HL-60 (cell line): ENCODE results near the gene TPD52L3.
A peak's percentile ranks its signal among the peaks of the same experiment; 100 is the strongest.

Experiments
- DNase-seq, 2 experiments: peaks; one replicate each; pipeline ENCODE4 v3.0.0-alpha.2; 2010 to 2020; ENCODE audit warnings: low read depth in 1 of 2, low spot score in 1 of 2
- H3K27ac ChIP-seq: fragments of 250-450 bp; sonication (Bioruptor Pico); replicated peaks from 2 replicates; pipeline ENCODE4 v1.5.1; 2020; ENCODE audit warnings: mild to moderate bottlenecking, moderate library complexity
- H3K27me3 ChIP-seq: fragments of 250-450 bp; sonication (Bioruptor Pico); 2 replicates; pipeline ENCODE4 v1.5.1; 2021; ENCODE audit warnings: mild to moderate bottlenecking, moderate library complexity; ENCODE audit not compliant: insufficient read depth, poor library complexity, severe bottlenecking
- H3K4me3 ChIP-seq: replicated peaks from 2 replicates; pipeline ENCODE4 v1.5.1; 2011; ENCODE audit warnings: mild to moderate bottlenecking, control low read depth, low read length; ENCODE audit not compliant: insufficient read depth
- GABPA ChIP-seq: IDR thresholded peaks from 2 replicates; pipeline ENCODE4 v1.6.1; 2012; ENCODE audit warnings: low read depth
- POLR2AphosphoS5 ChIP-seq: IDR thresholded peaks from 2 replicates; pipeline ENCODE4 v1.6.1; 2012; ENCODE audit warnings: low read depth
- REST ChIP-seq: IDR thresholded peaks from 2 replicates; pipeline ENCODE4 v1.6.1; 2012; ENCODE audit warnings: low read depth; ENCODE audit not compliant: insufficient replicate concordance
- SPI1 ChIP-seq: IDR thresholded peaks from 2 replicates; pipeline ENCODE4 v1.6.1; 2012; ENCODE audit warnings: low read depth, mild to moderate bottlenecking, borderline replicate concordance
- TF ChIP-seq, protein P1 (sequence below): IDR thresholded peaks from one replicate; pipeline ENCODE4 v1.5.1; 2011; ENCODE audit warnings: low read length, control low read depth, inconsistent platforms; ENCODE audit not compliant: insufficient read depth

TPD52L3 gene

GRCh38 chr9:6304232-6304631 lies 23.9 kb upstream of the TPD52L3 start:
- H3K27me3 ChIP-seq = no peaks in the 10 kb centered on the region
- TF ChIP-seq REST (no peak), POLR2AphosphoS5 (no peak), SPI1 (no peak), GABPA (no peak)
- TF ChIP-seq, protein P1, sequence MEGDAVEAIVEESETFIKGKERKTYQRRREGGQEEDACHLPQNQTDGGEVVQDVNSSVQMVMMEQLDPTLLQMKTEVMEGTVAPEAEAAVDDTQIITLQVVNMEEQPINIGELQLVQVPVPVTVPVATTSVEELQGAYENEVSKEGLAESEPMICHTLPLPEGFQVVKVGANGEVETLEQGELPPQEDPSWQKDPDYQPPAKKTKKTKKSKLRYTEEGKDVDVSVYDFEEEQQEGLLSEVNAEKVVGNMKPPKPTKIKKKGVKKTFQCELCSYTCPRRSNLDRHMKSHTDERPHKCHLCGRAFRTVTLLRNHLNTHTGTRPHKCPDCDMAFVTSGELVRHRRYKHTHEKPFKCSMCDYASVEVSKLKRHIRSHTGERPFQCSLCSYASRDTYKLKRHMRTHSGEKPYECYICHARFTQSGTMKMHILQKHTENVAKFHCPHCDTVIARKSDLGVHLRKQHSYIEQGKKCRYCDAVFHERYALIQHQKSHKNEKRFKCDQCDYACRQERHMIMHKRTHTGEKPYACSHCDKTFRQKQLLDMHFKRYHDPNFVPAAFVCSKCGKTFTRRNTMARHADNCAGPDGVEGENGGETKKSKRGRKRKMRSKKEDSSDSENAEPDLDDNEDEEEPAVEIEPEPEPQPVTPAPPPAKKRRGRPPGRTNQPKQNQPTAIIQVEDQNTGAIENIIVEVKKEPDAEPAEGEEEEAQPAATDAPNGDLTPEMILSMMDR = no peak
- H3K27ac ChIP-seq = no peak overlapping the region
- H3K4me3 ChIP-seq = no peak overlapping the region
- DNase-seq = no peak

GRCh38 chr9:6305954-6306563 lies 22.1 kb upstream of the TPD52L3 start:
- DNase-seq = no peak
- no peaks in the 10 kb centered on the region for H3K27me3 ChIP-seq
- TF ChIP-seq, protein P1 = peak; percentile 9
- TF ChIP-seq REST = no peak
- no peak overlapping the region for H3K4me3 ChIP-seq
- no peak overlapping the region for H3K27ac ChIP-seq

- no peak for DNase-seq
- Histone ChIP-seq H3K4me3 (no peak overlapping the region), H3K27me3 (no peaks in the 10 kb centered on the region), H3K27ac (no peak overlapping the region)
- TF ChIP-seq REST (no peak), GABPA (no peak), POLR2AphosphoS5 (no peak), SPI1 (no peak)
- TF ChIP-seq, protein P1 = no peak
Measured at GRCh38 chr9:6307551-6308096, 20.6 kb upstream of the TPD52L3 start.
